Measurements from ENCODE around the gene GPRIN3.

DNA sequence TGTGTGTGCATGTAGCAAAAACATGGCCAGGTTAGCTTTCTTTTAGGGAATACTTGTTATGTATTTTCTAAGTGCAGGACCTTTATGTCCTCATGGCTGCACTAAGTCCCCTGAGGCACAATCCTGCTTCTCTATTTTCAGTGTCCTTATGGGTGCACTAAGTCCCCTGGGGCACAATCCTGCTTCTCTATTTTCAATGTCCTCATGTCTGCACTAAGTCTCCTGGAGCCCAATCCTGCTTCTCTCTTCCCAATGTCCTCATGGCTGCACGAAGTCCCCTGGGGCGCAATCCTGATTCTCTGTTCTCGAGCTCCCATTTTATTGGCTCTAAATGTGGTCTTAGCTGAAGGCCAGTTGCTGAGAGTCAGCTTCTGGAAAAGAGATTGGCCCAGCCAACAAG lies 49.7 kb upstream of the GPRIN3 start:
- TF ChIP-seq, protein P1, sequence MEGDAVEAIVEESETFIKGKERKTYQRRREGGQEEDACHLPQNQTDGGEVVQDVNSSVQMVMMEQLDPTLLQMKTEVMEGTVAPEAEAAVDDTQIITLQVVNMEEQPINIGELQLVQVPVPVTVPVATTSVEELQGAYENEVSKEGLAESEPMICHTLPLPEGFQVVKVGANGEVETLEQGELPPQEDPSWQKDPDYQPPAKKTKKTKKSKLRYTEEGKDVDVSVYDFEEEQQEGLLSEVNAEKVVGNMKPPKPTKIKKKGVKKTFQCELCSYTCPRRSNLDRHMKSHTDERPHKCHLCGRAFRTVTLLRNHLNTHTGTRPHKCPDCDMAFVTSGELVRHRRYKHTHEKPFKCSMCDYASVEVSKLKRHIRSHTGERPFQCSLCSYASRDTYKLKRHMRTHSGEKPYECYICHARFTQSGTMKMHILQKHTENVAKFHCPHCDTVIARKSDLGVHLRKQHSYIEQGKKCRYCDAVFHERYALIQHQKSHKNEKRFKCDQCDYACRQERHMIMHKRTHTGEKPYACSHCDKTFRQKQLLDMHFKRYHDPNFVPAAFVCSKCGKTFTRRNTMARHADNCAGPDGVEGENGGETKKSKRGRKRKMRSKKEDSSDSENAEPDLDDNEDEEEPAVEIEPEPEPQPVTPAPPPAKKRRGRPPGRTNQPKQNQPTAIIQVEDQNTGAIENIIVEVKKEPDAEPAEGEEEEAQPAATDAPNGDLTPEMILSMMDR (IDR thresholded peaks at IDR 0.05), result no peak
- TF ChIP-seq POLR2A (IDR thresholded peaks at IDR 0.05), result no peak
- no peak for TF ChIP-seq POLR2AphosphoS5 (IDR thresholded peaks at IDR 0.05)

All from stomach (tissue), 4 donors.